ENCODE measurements around the gene ANGPTL8. TPM values are rescaled to one million over a fixed set of nuclear protein-coding genes. Genes with fewer than 3 reads are reported as not detected.

Gene ANGPTL8
- total RNA-seq, 4 donors from 2014 or later: 1.2 to 4.7 (median 2.9) TPM

GRCh38 chr19:11199517-11199916 lies 39.9 kb upstream of the ANGPTL8 start:
- ATAC-seq (ENCODE audit: low FRiP score): no peak
- DNase-seq (ENCODE audit: low spot score): no peak
- TF ChIP-seq CTCF (IDR thresholded peaks at IDR 0.05): no peak

- DNase-seq (ENCODE audit: low spot score): no peak
- TF ChIP-seq CTCF (IDR thresholded peaks at IDR 0.05): no peak
- ATAC-seq (ENCODE audit: low FRiP score): no peak
These were observed 39.3 kb upstream of the ANGPTL8 start for GRCh38 chr19:11200015-11200574.

- TF ChIP-seq CTCF (IDR thresholded peaks at IDR 0.05): no peak
- ATAC-seq (ENCODE audit: low FRiP score) (no peak), DNase-seq (ENCODE audit: low spot score) (no peak)
These were observed 38.5 kb upstream of the ANGPTL8 start for GRCh38 chr19:11200931-11201330.

GRCh38 chr19:11201791-11202190 lies 37.6 kb upstream of the ANGPTL8 start:
- DNase-seq (ENCODE audit: low spot score): no peak
- ATAC-seq (ENCODE audit: low FRiP score): no peak
- TF ChIP-seq CTCF (IDR thresholded peaks at IDR 0.05): no peak

- no peak for TF ChIP-seq CTCF (IDR thresholded peaks at IDR 0.05)
- ATAC-seq (ENCODE audit: low FRiP score) (no peak), DNase-seq (ENCODE audit: low spot score) (no peak)
These were observed 36.8 kb upstream of the ANGPTL8 start for GRCh38 chr19:11202488-11203193.

- TF ChIP-seq CTCF (IDR thresholded peaks at IDR 0.05): peak in 1 of 3 donors; percentile 51
- peak; percentile 86 for ATAC-seq (ENCODE audit: low FRiP score)
- peak; percentile 63 for DNase-seq (ENCODE audit: low spot score)
These were observed 36.0 kb upstream of the ANGPTL8 start for GRCh38 chr19:11203194-11204075.

Data from omental fat pad (tissue), 4 donors.